ENCODE results near the gene ALDH2. TPM values are rescaled to one million over a fixed set of nuclear protein-coding genes. Genes with fewer than 3 reads are reported as not detected.

ALDH2 gene
- total and polyA plus RNA-seq, 10 of the 15 experiments (the other 5 are each of a cell fraction or from before 2014, with no cell fraction given): 1.4 to 16.4 (median 8.7) TPM

- TF ChIP-seq PRDM15 (CRISPR knock-in tag; IDR thresholded peaks at IDR 0.05): peak; percentile 79; the same call in 1 of the 2 replicates
- peak; percentile 35; the same call in 1 of the 2 replicates for TF ChIP-seq EED (IDR thresholded peaks at IDR 0.05; ENCODE audit: low read depth)
- TF ChIP-seq BHLHE40 (IDR thresholded peaks at IDR 0.05; ENCODE audit: borderline replicate concordance in 1 of 2, low read depth in 2 of 2, low read length in 1 of 2): peak; percentile 96 to 97
- peak; percentile 94; the same call in 1 of the 2 replicates for TF ChIP-seq PML (IDR thresholded peaks at IDR 0.05; ENCODE audit: low read length)
- TF ChIP-seq NFYA (IDR thresholded peaks at IDR 0.05; ENCODE audit: borderline replicate concordance, low read depth, low read length): no peak
- peak; percentile 86 for TF ChIP-seq TAF1 (IDR thresholded peaks at IDR 0.05; ENCODE audit: borderline replicate concordance, low read depth, low read length)
- 0 out of 4 replicates have a peak, but pooled peaks of 1 of the 2 experiments have one; percentile 49 for TF ChIP-seq EP300 (IDR thresholded peaks at IDR 0.05; ENCODE audit: borderline replicate concordance in 1 of 2, control insufficient read depth in 1 of 2, low read depth in 2 of 2, low read length in 2 of 2)
- TF ChIP-seq SKIL (IDR thresholded peaks at IDR 0.05; ENCODE audit: low read depth, poor library complexity, severe bottlenecking): peak; percentile 70
- no peak for TF ChIP-seq FOXM1 (IDR thresholded peaks at IDR 0.05; ENCODE audit: low read depth, low read length)
These were observed 75.2 kb downstream of the ALDH2 start, which contains the start of gene MAPKAPK5 (continued) for GRCh38 chr12:111841750-111842555.

Measured in GM12878 (cell line).